SJCRH30 (cell line): ENCODE measurements around the gene DCTN2. TPM values are rescaled to one million over a fixed set of nuclear protein-coding genes. Genes with fewer than 3 reads are reported as not detected.
A peak's percentile ranks its signal among the peaks of the same experiment; 100 is the strongest.
"Not testable (repeated sequence)": the region's sequence is repeated elsewhere in the genome, so short reads cannot be mapped to it uniquely, and the experiment has no call there.

Experiments used
- DNase-seq, 2 experiments: peaks; one replicate each; pipeline ENCODE4 v3.0.0-alpha.2; 2015 to 2020
- H3K27ac ChIP-seq: fragments of 250-450 bp; sonication (Bioruptor Pico); 2 replicates; pipeline ENCODE4 v1.5.1; 2020; ENCODE audit warnings: mild to moderate bottlenecking, moderate library complexity
- H3K27me3 ChIP-seq: fragments of 250-450 bp; sonication (Bioruptor Pico); 2 replicates; pipeline ENCODE4 v1.5.1; 2020; ENCODE audit warnings: mild to moderate bottlenecking, moderate library complexity
- H3K36me3 ChIP-seq: fragments of 250-450 bp; sonication (Bioruptor Pico); 2 replicates; pipeline ENCODE4 v1.5.1; 2020; ENCODE audit warnings: mild to moderate bottlenecking, moderate library complexity
- H3K4me1 ChIP-seq: fragments of 250-450 bp; sonication (Bioruptor Pico); 2 replicates; pipeline ENCODE4 v1.5.1; 2020; ENCODE audit warnings: mild to moderate bottlenecking, moderate library complexity
- H3K4me3 ChIP-seq: fragments of 250-450 bp; sonication (Bioruptor Pico); 2 replicates; pipeline ENCODE4 v1.5.1; 2020; ENCODE audit warnings: mild to moderate bottlenecking, moderate library complexity
- H3K9me3 ChIP-seq: fragments of 250-450 bp; sonication (Bioruptor Pico); replicated peaks from 2 replicates; pipeline ENCODE4 v1.5.1; 2020; ENCODE audit warnings: mild to moderate bottlenecking, moderate library complexity
- total RNA-seq: library from RNA; depleted of rRNA; stranded (reverse); fragments of >200 nt; shearing (Covaris generic); gene quantifications from 2 replicates; pipeline ENCODE4 v1.2.3, GENCODE V29; 2014; rRNA removed

Gene DCTN2
- 63.5 and 83.3 TPM in 2 replicates for total RNA-seq

- H3K4me3 ChIP-seq = peak within 1 kb of the TSS; percentile 70
- no peaks in the 10 kb centered on the region for H3K9me3 ChIP-seq
- no peaks in the 10 kb centered on the region for H3K36me3 ChIP-seq
- H3K27me3 ChIP-seq = peaks cover 17% of the 10 kb centered on the region
- peak within 1 kb of the TSS; percentile 50 for H3K27ac ChIP-seq
- H3K4me1 ChIP-seq = no peaks in the 10 kb centered on the region
- peak; percentile 97 to 98 for DNase-seq
These were observed at the start of gene DCTN2 for GRCh38 chr12:57546438-57547287. Gene DCTN2 (minus strand): TSS chr12:57547192. CDS start chr12:57547063, 129 bp downstream.

GRCh38 chr12:57593187-57593586 lies 46.2 kb upstream of the DCTN2 start:
- Histone ChIP-seq H3K27me3 (0 out of 2 replicates have a peak, but pooled peaks cover under 1% of the 10 kb centered on the region), H3K4me1 (peaks cover 8% of the 10 kb centered on the region), H3K9me3 (no peaks in the 10 kb centered on the region), H3K27ac (no peak overlapping the region), H3K4me3 (no peak overlapping the region), H3K36me3 (peaks cover 20% of the 10 kb centered on the region)
- DNase-seq = no peak

- H3K36me3 ChIP-seq = peaks cover 15% of the 10 kb centered on the region
- H3K4me3 ChIP-seq = no peak overlapping the region
- no peaks in the 10 kb centered on the region for H3K9me3 ChIP-seq
- no peak overlapping the region for H3K27ac ChIP-seq
- peaks cover 8% of the 10 kb centered on the region for H3K4me1 ChIP-seq
- no peak for DNase-seq
- 0 out of 2 replicates have a peak, but pooled peaks cover 4% of the 10 kb centered on the region for H3K27me3 ChIP-seq
These were observed 45.7 kb upstream of the DCTN2 start for GRCh38 chr12:57592551-57593165.

GRCh38 chr12:57591782-57592325 lies 44.9 kb upstream of the DCTN2 start:
- H3K36me3 ChIP-seq = peaks cover 12% of the 10 kb centered on the region
- H3K4me3 ChIP-seq = peak overlapping the region; percentile 72
- H3K27ac ChIP-seq = no peak overlapping the region

GRCh38 chr12:57590864-57591781 lies 44.1 kb upstream of the DCTN2 start, which contains the start of gene PIP4K2C:
Gene PIP4K2C (plus strand): TSS chr12:57591192. CDS start chr12:57591290, 98 bp downstream.
- Histone ChIP-seq H3K36me3 (peaks cover 7% of the 10 kb centered on the region), H3K27me3 (peaks cover 12% of the 10 kb centered on the region; the same call in 1 of the 2 replicates), H3K9me3 (no peaks in the 10 kb centered on the region), H3K4me3 (peak within 1 kb of the TSS; percentile 72), H3K4me1 (peaks cover 8% of the 10 kb centered on the region), H3K27ac (peak within 1 kb of the TSS; percentile 2; the same call in 1 of the 2 replicates)
- DNase-seq = peak; percentile 97 to 99

More at GRCh38 chr12:57591782-57592325, 44.9 kb upstream of the DCTN2 start:
- Histone ChIP-seq H3K4me1 (peaks cover 8% of the 10 kb centered on the region), H3K27me3 (peaks cover 6% of the 10 kb centered on the region; the same call in 1 of the 2 replicates), H3K9me3 (no peaks in the 10 kb centered on the region)
- no peak for DNase-seq

GRCh38 chr12:57590479-57590863 lies 43.5 kb upstream of the DCTN2 start:
- Histone ChIP-seq H3K4me3 (peak overlapping the region; percentile 72), H3K9me3 (no peaks in the 10 kb centered on the region), H3K27ac (peak overlapping the region; percentile 2; the same call in 1 of the 2 replicates), H3K27me3 (peaks cover 14% of the 10 kb centered on the region), H3K4me1 (peaks cover 8% of the 10 kb centered on the region), H3K36me3 (peaks cover 3% of the 10 kb centered on the region)
- DNase-seq = peak in 1 of 2 experiments; percentile 60

- H3K27ac ChIP-seq, DNase-seq, H3K9me3 ChIP-seq, H3K4me1 ChIP-seq, H3K4me3 ChIP-seq, H3K36me3 ChIP-seq: not testable (repeated sequence)
- peaks cover 25% of the 10 kb centered on the region for H3K27me3 ChIP-seq
These were observed 42.1 kb upstream of the DCTN2 start for GRCh38 chr12:57588951-57589610.

GRCh38 chr12:57586832-57587429 lies 39.9 kb upstream of the DCTN2 start:
- peaks cover 5% of the 10 kb centered on the region for H3K4me1 ChIP-seq
- H3K4me3 ChIP-seq = no peak overlapping the region
- H3K36me3 ChIP-seq = no peaks in the 10 kb centered on the region

GRCh38 chr12:57586128-57586527 lies 39.1 kb upstream of the DCTN2 start:
- H3K9me3 ChIP-seq = no peaks in the 10 kb centered on the region
- H3K27me3 ChIP-seq = peaks cover 25% of the 10 kb centered on the region
- no peaks in the 10 kb centered on the region for H3K36me3 ChIP-seq
- H3K4me3 ChIP-seq = no peak overlapping the region
- DNase-seq = no peak
- peaks cover 5% of the 10 kb centered on the region for H3K4me1 ChIP-seq
- H3K27ac ChIP-seq = no peak overlapping the region

More at GRCh38 chr12:57586832-57587429, 39.9 kb upstream of the DCTN2 start:
- H3K27me3 ChIP-seq = peaks cover 25% of the 10 kb centered on the region
- DNase-seq = no peak
- H3K9me3 ChIP-seq = no peaks in the 10 kb centered on the region
- no peak overlapping the region for H3K27ac ChIP-seq

GRCh38 chr12:57585156-57585555 lies 38.2 kb upstream of the DCTN2 start:
- no peak for DNase-seq
- Histone ChIP-seq H3K27me3 (peaks cover 35% of the 10 kb centered on the region), H3K4me3 (no peak overlapping the region), H3K9me3 (no peaks in the 10 kb centered on the region), H3K36me3 (no peaks in the 10 kb centered on the region), H3K27ac (no peak overlapping the region), H3K4me1 (peaks cover 1% of the 10 kb centered on the region)

- no peaks in the 10 kb centered on the region for H3K36me3 ChIP-seq
- H3K27me3 ChIP-seq = peaks cover 39% of the 10 kb centered on the region
These were observed 37.7 kb upstream of the DCTN2 start for GRCh38 chr12:57584690-57585089.

GRCh38 chr12:57584050-57584449 lies 37.1 kb upstream of the DCTN2 start:
- no peak overlapping the region for H3K4me3 ChIP-seq
- H3K9me3 ChIP-seq = no peaks in the 10 kb centered on the region
- no peaks in the 10 kb centered on the region for H3K4me1 ChIP-seq
- no peaks in the 10 kb centered on the region for H3K36me3 ChIP-seq
- H3K27me3 ChIP-seq = peaks cover 46% of the 10 kb centered on the region
- H3K27ac ChIP-seq = no peak overlapping the region
- no peak for DNase-seq

More at GRCh38 chr12:57584690-57585089, 37.7 kb upstream of the DCTN2 start:
- H3K9me3 ChIP-seq = no peaks in the 10 kb centered on the region
- H3K4me1 ChIP-seq = no peaks in the 10 kb centered on the region
- H3K27ac ChIP-seq = no peak overlapping the region
- no peak for DNase-seq
- no peak overlapping the region for H3K4me3 ChIP-seq
